Measurements from ENCODE around the gene SNTB2. TPM values are rescaled to one million over a fixed set of nuclear protein-coding genes. Genes with fewer than 3 reads are reported as not detected.

SNTB2 gene
- total and polyA plus RNA-seq, 9 of the 15 experiments (the other 6 are each of a cell fraction or from before 2014, with no cell fraction given), result 1.2 to 13.7 (median 5.7) TPM

GRCh38 chr16:69339289-69340094 is 152.5 kb downstream of the SNTB2 start, which contains the start of the genes COG8 and NIP7 (continued):
- no peak for TF ChIP-seq CREB3 (tag; conservative IDR thresholded peaks at IDR 0.05; ENCODE audit: low read depth)
- TF ChIP-seq CTBP1 (IDR thresholded peaks at IDR 0.05; ENCODE audit: borderline replicate concordance), result peak; percentile 89
- no peak for TF ChIP-seq KLF6 (CRISPR knock-in tag; IDR thresholded peaks at IDR 0.05; ENCODE audit: borderline replicate concordance)
- TF ChIP-seq TCF15 (CRISPR knock-in tag; IDR thresholded peaks at IDR 0.05), result no peak
- peak; percentile 68; the same call in 1 of the 2 replicates for TF ChIP-seq ZFP91 (CRISPR knock-in tag; IDR thresholded peaks at IDR 0.05)
- no peak for TF ChIP-seq ZNF134 (CRISPR knock-in tag; conservative IDR thresholded peaks at IDR 0.05)
- TF ChIP-seq ZNF644 (tag; IDR thresholded peaks at IDR 0.05; ENCODE audit: low read depth), result no peak; the same call in 1 of the 2 replicates
- TF ChIP-seq THAP7 (CRISPR knock-in tag; IDR thresholded peaks at IDR 0.05), result no peak
- peak; percentile 76 for TF ChIP-seq SMAD1 (IDR thresholded peaks at IDR 0.05; ENCODE audit: low read depth, low read length, partially characterized antibody)
- no peak for TF ChIP-seq XRCC4 (IDR thresholded peaks at IDR 0.05; ENCODE audit: extremely low read depth, insufficient read depth, insufficient read length)
- TF ChIP-seq ZBED1 (IDR thresholded peaks at IDR 0.05), result peak; percentile 23; the same call in 1 of the 2 replicates
- peak; percentile 91 for TF ChIP-seq ATF7 (IDR thresholded peaks at IDR 0.05)
- peak; percentile 98 for TF ChIP-seq GABPB1 (CRISPR knock-in tag; IDR thresholded peaks at IDR 0.05)
- TF ChIP-seq ZMIZ1 (IDR thresholded peaks at IDR 0.05; ENCODE audit: low read depth in 2 of 2, low read length in 2 of 2), result 0 out of 4 replicates have a peak, but pooled peaks of 1 of the 2 experiments have one; percentile 64
- TF ChIP-seq DNMT1 (IDR thresholded peaks at IDR 0.05), result no peak
- TF ChIP-seq MEF2D (tag; conservative IDR thresholded peaks at IDR 0.05; ENCODE audit: low read depth), result 0 out of 2 replicates have a peak, but pooled peaks have one; percentile 15
- TF ChIP-seq FOXA3 (CRISPR knock-in tag; conservative IDR thresholded peaks at IDR 0.05 in 1 of 2, IDR thresholded peaks at IDR 0.05 in 1 of 2), result peak in 1 of 2 experiments; percentile 67; a peak in 1 of 4 replicates
- TF ChIP-seq BRD9 (IDR thresholded peaks at IDR 0.05; ENCODE audit: low read depth, partially characterized antibody), result peak; percentile 18
- no peak for TF ChIP-seq PHTF2 (CRISPR knock-in tag; IDR thresholded peaks at IDR 0.05)
- no peak for TF ChIP-seq YBX1 (IDR thresholded peaks at IDR 0.05)
- peak; percentile 95 for TF ChIP-seq POLR2A (conservative IDR thresholded peaks at IDR 0.05)
- TF ChIP-seq KDM1A (IDR thresholded peaks at IDR 0.05), result no peak

All from K562 (cell line).